Measurements from ENCODE around the gene TYRP1.

Gene TYRP1

DNA sequence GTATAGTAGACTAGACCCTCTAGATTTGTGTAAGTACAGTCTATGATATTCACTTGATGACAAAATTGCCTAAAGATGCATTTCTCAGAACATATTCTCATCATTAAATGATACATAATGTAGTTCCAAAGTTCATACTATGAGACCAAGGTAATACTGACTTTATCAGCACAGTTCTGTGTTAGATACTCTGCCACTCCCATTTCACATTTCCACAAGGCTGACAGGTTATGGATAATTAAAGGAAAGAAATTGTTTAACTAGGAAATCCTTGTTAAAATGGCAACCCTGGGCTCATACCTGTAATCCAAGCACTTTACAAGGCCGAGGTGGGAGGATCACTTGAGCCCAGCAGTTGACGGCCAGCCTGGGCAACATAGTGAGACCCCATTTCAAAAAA is 33.6 kb downstream of the TYRP1 start:
- Histone ChIP-seq H3K4me3 (ENCODE audit: insufficient read depth, low read depth, low read length) (no peak overlapping the region), H3K36me3 (ENCODE audit: control insufficient read depth, insufficient read depth, low read length) (no peaks in the 10 kb centered on the region), H3K4me1 (ENCODE audit: control insufficient read depth, insufficient read depth, low read length) (no peaks in the 10 kb centered on the region), H3K27ac (ENCODE audit: insufficient read depth, low read depth, low read length, poor library complexity, severe bottlenecking) (no peak overlapping the region), H3K9me3 (ENCODE audit: control insufficient read depth, low read length) (peaks cover 3% of the 10 kb centered on the region), H3K27me3 (ENCODE audit: control insufficient read depth, insufficient read depth, low read length, poor library complexity, severe bottlenecking) (no peaks in the 10 kb centered on the region)
- 89 to 92% methylated on average over 2 of the region's 2 CpGs for WGBS, 2 experiments

- Histone ChIP-seq H3K27me3 (ENCODE audit: control insufficient read depth, insufficient read depth, low read length, poor library complexity, severe bottlenecking) (no peaks in the 10 kb centered on the region), H3K36me3 (ENCODE audit: control insufficient read depth, insufficient read depth, low read length) (no peaks in the 10 kb centered on the region), H3K4me3 (ENCODE audit: insufficient read depth, low read depth, low read length) (no peak overlapping the region), H3K27ac (ENCODE audit: insufficient read depth, low read depth, low read length, poor library complexity, severe bottlenecking) (no peak overlapping the region), H3K9me3 (ENCODE audit: control insufficient read depth, low read length) (peaks cover 6% of the 10 kb centered on the region), H3K4me1 (ENCODE audit: control insufficient read depth, insufficient read depth, low read length) (no peaks in the 10 kb centered on the region)
- no CpG with 5 or more reads among the region's 1 CpG for WGBS, 2 experiments
Measured at GRCh38 chr9:12730198-12730597, 37.0 kb downstream of the TYRP1 start.

- Histone ChIP-seq H3K27me3 (ENCODE audit: control insufficient read depth, insufficient read depth, low read length, poor library complexity, severe bottlenecking) (no peaks in the 10 kb centered on the region), H3K4me1 (ENCODE audit: control insufficient read depth, insufficient read depth, low read length) (no peaks in the 10 kb centered on the region), H3K36me3 (ENCODE audit: control insufficient read depth, insufficient read depth, low read length) (no peaks in the 10 kb centered on the region), H3K4me3 (ENCODE audit: insufficient read depth, low read depth, low read length) (no peak overlapping the region), H3K27ac (ENCODE audit: insufficient read depth, low read depth, low read length, poor library complexity, severe bottlenecking) (no peak overlapping the region), H3K9me3 (ENCODE audit: control insufficient read depth, low read length) (peaks cover 6% of the 10 kb centered on the region)
Measured at GRCh38 chr9:12730927-12731326, 37.7 kb downstream of the TYRP1 start.

GRCh38 chr9:12732971-12733370 is 39.8 kb downstream of the TYRP1 start:
- peaks cover 6% of the 10 kb centered on the region for H3K9me3 ChIP-seq (ENCODE audit: control insufficient read depth, low read length)
- no peaks in the 10 kb centered on the region for H3K36me3 ChIP-seq (ENCODE audit: control insufficient read depth, insufficient read depth, low read length)
- H3K27ac ChIP-seq (ENCODE audit: insufficient read depth, low read depth, low read length, poor library complexity, severe bottlenecking): no peak overlapping the region
- H3K4me3 ChIP-seq (ENCODE audit: insufficient read depth, low read depth, low read length): no peak overlapping the region
- no peaks in the 10 kb centered on the region for H3K4me1 ChIP-seq (ENCODE audit: control insufficient read depth, insufficient read depth, low read length)
- no peaks in the 10 kb centered on the region for H3K27me3 ChIP-seq (ENCODE audit: control insufficient read depth, insufficient read depth, low read length, poor library complexity, severe bottlenecking)
- WGBS, 2 experiments: 88 to 96% methylated on average over 2 to 3 of the region's 3 CpGs

DNA sequence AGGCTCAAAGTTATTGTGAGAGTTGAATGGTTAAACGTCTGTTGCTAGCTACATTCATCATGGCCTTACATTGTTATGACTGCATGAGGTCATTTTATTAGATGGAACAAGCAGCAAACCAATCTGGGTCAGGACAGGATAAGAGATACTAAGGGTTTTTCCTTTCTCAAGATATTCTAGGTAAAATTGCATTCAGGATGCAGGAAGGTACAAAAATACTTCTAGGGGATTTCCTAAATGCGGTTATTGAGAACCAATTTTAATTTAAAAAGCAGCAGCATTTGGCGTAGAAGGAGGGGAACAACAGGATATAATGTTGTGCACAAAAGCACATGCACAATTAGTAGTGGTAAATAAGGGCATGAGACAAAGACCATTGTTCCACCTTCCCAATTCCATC is 42.5 kb downstream of the TYRP1 start:
- H3K4me1 ChIP-seq (ENCODE audit: control insufficient read depth, insufficient read depth, low read length): no peaks in the 10 kb centered on the region
- 88 to 90% methylated on average over 3 of the region's 3 CpGs for whole genome bisulfite sequencing, 2 experiments
- no peak overlapping the region for H3K4me3 ChIP-seq (ENCODE audit: insufficient read depth, low read depth, low read length)
- peaks cover 6% of the 10 kb centered on the region for H3K9me3 ChIP-seq (ENCODE audit: control insufficient read depth, low read length)
- no peaks in the 10 kb centered on the region for H3K27me3 ChIP-seq (ENCODE audit: control insufficient read depth, insufficient read depth, low read length, poor library complexity, severe bottlenecking)
- H3K27ac ChIP-seq (ENCODE audit: insufficient read depth, low read depth, low read length, poor library complexity, severe bottlenecking): no peak overlapping the region
- no peaks in the 10 kb centered on the region for H3K36me3 ChIP-seq (ENCODE audit: control insufficient read depth, insufficient read depth, low read length)

GRCh38 chr9:12737871-12738270 is 44.7 kb downstream of the TYRP1 start:
- Histone ChIP-seq H3K4me3 (ENCODE audit: insufficient read depth, low read depth, low read length) (no peak overlapping the region), H3K9me3 (ENCODE audit: control insufficient read depth, low read length) (peaks cover 3% of the 10 kb centered on the region), H3K36me3 (ENCODE audit: control insufficient read depth, insufficient read depth, low read length) (no peaks in the 10 kb centered on the region), H3K4me1 (ENCODE audit: control insufficient read depth, insufficient read depth, low read length) (no peaks in the 10 kb centered on the region), H3K27ac (ENCODE audit: insufficient read depth, low read depth, low read length, poor library complexity, severe bottlenecking) (no peak overlapping the region), H3K27me3 (ENCODE audit: control insufficient read depth, insufficient read depth, low read length, poor library complexity, severe bottlenecking) (no peaks in the 10 kb centered on the region)
- WGBS, 2 experiments: 50% methylated on average over 1 of the region's 1 CpG; no CpG with 5 or more reads in 1 of the 2 experiments

- peaks cover 3% of the 10 kb centered on the region for H3K9me3 ChIP-seq (ENCODE audit: control insufficient read depth, low read length)
- no peak overlapping the region for H3K4me3 ChIP-seq (ENCODE audit: insufficient read depth, low read depth, low read length)
- H3K36me3 ChIP-seq (ENCODE audit: control insufficient read depth, insufficient read depth, low read length): no peaks in the 10 kb centered on the region
- no peak overlapping the region for H3K27ac ChIP-seq (ENCODE audit: insufficient read depth, low read depth, low read length, poor library complexity, severe bottlenecking)
- H3K4me1 ChIP-seq (ENCODE audit: control insufficient read depth, insufficient read depth, low read length): no peaks in the 10 kb centered on the region
- H3K27me3 ChIP-seq (ENCODE audit: control insufficient read depth, insufficient read depth, low read length, poor library complexity, severe bottlenecking): no peaks in the 10 kb centered on the region
Measured at GRCh38 chr9:12739014-12739652, 45.9 kb downstream of the TYRP1 start.

DNA sequence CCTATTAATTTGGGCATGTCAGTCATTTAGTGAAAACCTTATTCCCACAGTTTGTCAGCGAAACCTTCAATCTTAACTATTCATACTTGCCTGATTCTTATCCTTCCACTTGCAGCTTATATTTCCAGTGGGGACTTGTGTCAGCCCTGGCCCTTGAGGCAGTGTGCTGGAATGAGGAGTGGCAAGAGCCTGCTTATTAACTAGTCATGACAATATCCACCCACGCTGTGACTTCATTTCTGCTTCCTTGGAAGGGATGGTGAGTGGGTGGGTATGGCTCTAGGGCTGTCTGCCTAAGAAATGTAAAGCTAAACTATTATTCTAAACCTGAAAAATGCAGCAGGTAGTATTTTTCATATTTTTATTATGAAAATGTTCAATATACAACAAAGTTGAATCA is 47.7 kb downstream of the TYRP1 start:
- Histone ChIP-seq H3K36me3 (ENCODE audit: control insufficient read depth, insufficient read depth, low read length) (no peaks in the 10 kb centered on the region), H3K9me3 (ENCODE audit: control insufficient read depth, low read length) (no peaks in the 10 kb centered on the region), H3K4me1 (ENCODE audit: control insufficient read depth, insufficient read depth, low read length) (no peaks in the 10 kb centered on the region), H3K27ac (ENCODE audit: insufficient read depth, low read depth, low read length, poor library complexity, severe bottlenecking) (no peak overlapping the region), H3K27me3 (ENCODE audit: control insufficient read depth, insufficient read depth, low read length, poor library complexity, severe bottlenecking) (no peaks in the 10 kb centered on the region), H3K4me3 (ENCODE audit: insufficient read depth, low read depth, low read length) (no peak overlapping the region)
- 93 to 100% methylated on average over 1 to 2 of the region's 2 CpGs for WGBS, 2 experiments

DNA sequence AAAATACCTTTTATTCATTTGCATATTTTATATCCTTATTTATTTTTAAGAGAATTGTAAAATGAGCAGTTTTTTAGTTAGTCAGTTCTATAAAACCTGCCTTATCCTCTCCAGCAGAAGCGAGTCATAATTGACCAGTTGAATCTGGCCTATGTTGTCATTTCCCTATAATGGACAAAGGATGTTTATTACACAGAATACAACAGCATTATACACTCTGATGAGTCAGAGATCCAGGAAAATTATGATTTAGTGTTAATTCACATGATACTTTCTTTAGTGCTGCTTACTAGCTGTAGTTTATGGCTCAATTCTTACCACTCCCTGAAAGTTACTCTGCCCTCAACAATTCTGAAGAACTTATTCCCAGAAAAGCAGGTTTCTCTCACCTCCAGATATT is 54.8 kb downstream of the TYRP1 start:
- Histone ChIP-seq H3K4me3 (ENCODE audit: insufficient read depth, low read depth, low read length) (no peak overlapping the region), H3K27ac (ENCODE audit: insufficient read depth, low read depth, low read length, poor library complexity, severe bottlenecking) (no peak overlapping the region), H3K36me3 (ENCODE audit: control insufficient read depth, insufficient read depth, low read length) (no peaks in the 10 kb centered on the region), H3K4me1 (ENCODE audit: control insufficient read depth, insufficient read depth, low read length) (no peaks in the 10 kb centered on the region), H3K27me3 (ENCODE audit: control insufficient read depth, insufficient read depth, low read length, poor library complexity, severe bottlenecking) (no peaks in the 10 kb centered on the region), H3K9me3 (ENCODE audit: control insufficient read depth, low read length) (no peaks in the 10 kb centered on the region)
- WGBS, 2 experiments: 82 to 83% methylated on average over 1 of the region's 1 CpG

GRCh38 chr9:12748954-12749353 is 55.8 kb downstream of the TYRP1 start:
- Histone ChIP-seq H3K4me3 (ENCODE audit: insufficient read depth, low read depth, low read length) (no peak overlapping the region), H3K9me3 (ENCODE audit: control insufficient read depth, low read length) (no peaks in the 10 kb centered on the region), H3K27me3 (ENCODE audit: control insufficient read depth, insufficient read depth, low read length, poor library complexity, severe bottlenecking) (no peaks in the 10 kb centered on the region), H3K27ac (ENCODE audit: insufficient read depth, low read depth, low read length, poor library complexity, severe bottlenecking) (no peak overlapping the region), H3K4me1 (ENCODE audit: control insufficient read depth, insufficient read depth, low read length) (no peaks in the 10 kb centered on the region), H3K36me3 (ENCODE audit: control insufficient read depth, insufficient read depth, low read length) (no peaks in the 10 kb centered on the region)

GRCh38 chr9:12753931-12754330 is 60.7 kb downstream of the TYRP1 start:
- H3K27ac ChIP-seq (ENCODE audit: insufficient read depth, low read depth, low read length, poor library complexity, severe bottlenecking): no peak overlapping the region
- no peaks in the 10 kb centered on the region for H3K4me1 ChIP-seq (ENCODE audit: control insufficient read depth, insufficient read depth, low read length)
- WGBS, 2 experiments: 82 to 85% methylated on average over 2 to 3 of the region's 3 CpGs
- H3K36me3 ChIP-seq (ENCODE audit: control insufficient read depth, insufficient read depth, low read length): no peaks in the 10 kb centered on the region
- no peaks in the 10 kb centered on the region for H3K9me3 ChIP-seq (ENCODE audit: control insufficient read depth, low read length)
- no peak overlapping the region for H3K4me3 ChIP-seq (ENCODE audit: insufficient read depth, low read depth, low read length)
- no peaks in the 10 kb centered on the region for H3K27me3 ChIP-seq (ENCODE audit: control insufficient read depth, insufficient read depth, low read length, poor library complexity, severe bottlenecking)
